ENCODE data around the gene SCFD1.
"Not testable (repeated sequence)": the region's sequence is repeated elsewhere in the genome, so short reads cannot be mapped to it uniquely, and the experiment has no call there.

SCFD1 gene

GRCh38 chr14:30680036-30680435 is 57.9 kb downstream of the SCFD1 start:
- no peak for DNase-seq

- DNase-seq: not testable (repeated sequence)
These were observed 58.7 kb downstream of the SCFD1 start for GRCh38 chr14:30680776-30681175.

- no peak for DNase-seq
These were observed 59.7 kb downstream of the SCFD1 start for GRCh38 chr14:30681752-30682355.

GRCh38 chr14:30690487-30691355 is 68.6 kb downstream of the SCFD1 start:
- not testable (repeated sequence) for DNase-seq

- no peak for DNase-seq
These were observed 69.8 kb downstream of the SCFD1 start for GRCh38 chr14:30691751-30692398.

GRCh38 chr14:30692669-30693068 is 70.5 kb downstream of the SCFD1 start:
- no peak for DNase-seq

GRCh38 chr14:30698463-30698862 is 76.3 kb downstream of the SCFD1 start:
- no peak for DNase-seq

GRCh38 chr14:30706704-30707103 is 84.6 kb downstream of the SCFD1 start:
- DNase-seq: no peak

GRCh38 chr14:30708157-30708556 is 86.0 kb downstream of the SCFD1 start:
- no peak for DNase-seq

- DNase-seq: no peak
These were observed 87.1 kb downstream of the SCFD1 start for GRCh38 chr14:30709201-30709600.

- DNase-seq: no peak
These were observed 88.8 kb downstream of the SCFD1 start for GRCh38 chr14:30710876-30711275.

- DNase-seq: no peak
These were observed 97.0 kb downstream of the SCFD1 start for GRCh38 chr14:30719137-30719536.

GRCh38 chr14:30725763-30726162 is 103.6 kb downstream of the SCFD1 start:
- no peak for DNase-seq

- DNase-seq: no peak
These were observed 106.4 kb downstream of the SCFD1 start for GRCh38 chr14:30728471-30728870.

- no peak for DNase-seq
These were observed 115.8 kb downstream of the SCFD1 start for GRCh38 chr14:30737916-30738315.

GRCh38 chr14:30738978-30739377 is 116.9 kb downstream of the SCFD1 start:
- no peak for DNase-seq

- DNase-seq: no peak
These were observed 126.2 kb downstream of the SCFD1 start for GRCh38 chr14:30748343-30748742.

- no peak for DNase-seq
These were observed 129.7 kb downstream of the SCFD1 start for GRCh38 chr14:30751646-30752416.

GRCh38 chr14:30753452-30753851 is 131.3 kb downstream of the SCFD1 start:
- DNase-seq: no peak

- no peak for DNase-seq
These were observed 132.7 kb downstream of the SCFD1 start for GRCh38 chr14:30754778-30755177.

- no peak for DNase-seq
These were observed 134.5 kb downstream of the SCFD1 start for GRCh38 chr14:30756594-30756993.

GRCh38 chr14:30757082-30757481 is 135.0 kb downstream of the SCFD1 start:
- DNase-seq: no peak

All from activated naive CD4-positive, alpha-beta T cell treated with anti-CD3 and anti-CD28 coated beads, Interleukin-2, amount 50 U/mL, for 16 hours (primary cell).